ENCODE measurements around the gene IYD. TPM values are rescaled to one million over a fixed set of nuclear protein-coding genes. Genes with fewer than 3 reads are reported as not detected.

Gene IYD, protein sequence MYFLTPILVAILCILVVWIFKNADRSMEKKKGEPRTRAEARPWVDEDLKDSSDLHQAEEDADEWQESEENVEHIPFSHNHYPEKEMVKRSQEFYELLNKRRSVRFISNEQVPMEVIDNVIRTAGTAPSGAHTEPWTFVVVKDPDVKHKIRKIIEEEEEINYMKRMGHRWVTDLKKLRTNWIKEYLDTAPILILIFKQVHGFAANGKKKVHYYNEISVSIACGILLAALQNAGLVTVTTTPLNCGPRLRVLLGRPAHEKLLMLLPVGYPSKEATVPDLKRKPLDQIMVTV
- total RNA-seq (not detected), polyA plus RNA-seq (0.02 TPM)
- long read RNA-seq, donor 1: 0 reads
- long read RNA-seq, donor 2: 0 reads
- long read RNA-seq, donor 3: 0 reads
- long read RNA-seq, donor 4: 0 reads
- long read RNA-seq, donor 5, partial matches to known transcripts: 0 of 1 reads
- long read RNA-seq, donor 5, other reads (novel, unspliced or antisense): 0 of 1 reads
- long read RNA-seq, donor 6: 0 reads
- long read RNA-seq, donor 7: 0 reads
- long read RNA-seq, donor 8: 0 reads
- long read RNA-seq, donor 9: 0 reads
- long read RNA-seq, donor 10: 0 reads

DNA sequence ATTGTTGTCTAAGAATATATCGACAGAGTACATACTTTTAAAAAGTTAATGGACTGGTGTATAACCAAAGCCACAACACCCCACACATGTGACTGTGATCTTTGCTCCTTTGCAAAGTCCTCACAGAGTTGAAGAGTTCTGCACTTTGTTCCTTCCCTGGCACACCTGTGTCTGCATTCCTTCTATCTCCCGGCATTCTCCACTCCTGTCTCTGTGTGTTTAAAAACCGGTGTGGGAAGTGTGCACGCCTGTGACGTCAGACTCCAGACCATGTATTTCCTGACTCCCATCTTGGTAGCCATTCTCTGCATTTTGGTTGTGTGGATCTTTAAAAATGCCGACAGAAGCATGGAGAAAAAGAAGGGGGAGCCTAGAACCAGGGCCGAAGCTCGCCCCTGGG lies at the start of gene IYD:
Gene IYD, plus strand, starts transcription at position 251 of the 400 bp plus-strand sequence. Its CDS starts 20 bp downstream, at position 271.
- Histone ChIP-seq H3K27ac (ENCODE audit: low read depth in 1 of 2, low read length in 1 of 2) (no peak within 1 kb of the TSS), H3K4me3 (ENCODE audit: low read length in 2 of 2) (no peak within 1 kb of the TSS), H3K27me3 (ENCODE audit: control insufficient read depth in 2 of 2, insufficient read depth in 1 of 2, low read length in 1 of 2) (peaks cover 0 to 3% of the 10 kb centered on the region in 2 donors), H3K4me1 (ENCODE audit: control insufficient read depth in 2 of 2, insufficient read depth in 2 of 2, low read length in 2 of 2) (no peaks in the 10 kb centered on the region), H3K9me3 (ENCODE audit: control insufficient read depth in 2 of 2, insufficient read depth in 1 of 2, low read length in 1 of 2) (no peaks in the 10 kb centered on the region), H3K36me3 (ENCODE audit: control insufficient read depth in 2 of 2, insufficient read depth in 2 of 2, low read length in 1 of 2) (no peaks in the 10 kb centered on the region)
- DNase-seq (ENCODE audit: low read depth in 6 of 9, low spot score in 9 of 9): no peak
- WGBS: 95% methylated on average over 8 of the region's 8 CpGs

DNA sequence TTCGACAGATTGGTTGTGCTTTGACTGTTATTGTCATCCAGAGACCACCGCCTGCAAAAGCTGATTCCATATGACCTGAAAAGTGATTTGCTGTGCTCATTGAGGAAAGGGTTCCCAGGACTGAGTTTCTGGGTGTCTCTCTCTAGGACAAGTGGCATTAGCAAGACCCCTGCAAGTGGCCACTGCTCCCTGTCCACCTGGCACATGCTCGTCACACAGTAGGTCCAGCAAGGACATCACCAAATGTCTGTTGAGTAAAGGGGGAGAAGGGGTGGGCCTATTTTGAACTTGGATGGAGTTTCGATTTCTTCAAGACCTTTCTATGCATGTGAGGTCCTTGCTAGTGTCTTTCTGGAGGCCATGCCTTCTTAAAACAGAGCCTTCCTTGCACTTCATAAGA lies 48.9 kb upstream of the IYD start:
- WGBS: 96% methylated on average over 4 of the region's 4 CpGs
- Histone ChIP-seq H3K9me3 (ENCODE audit: control insufficient read depth in 2 of 2, insufficient read depth in 1 of 2, low read length in 1 of 2) (peaks cover 0 to 2% of the 10 kb centered on the region in 2 donors), H3K4me3 (ENCODE audit: low read length in 2 of 2) (no peak overlapping the region), H3K4me1 (ENCODE audit: control insufficient read depth in 2 of 2, insufficient read depth in 2 of 2, low read length in 2 of 2) (no peaks in the 10 kb centered on the region), H3K27me3 (ENCODE audit: control insufficient read depth in 2 of 2, insufficient read depth in 1 of 2, low read length in 1 of 2) (peaks cover 0 to 12% of the 10 kb centered on the region in 2 donors), H3K27ac (ENCODE audit: low read depth in 1 of 2, low read length in 1 of 2) (no peak overlapping the region), H3K36me3 (ENCODE audit: control insufficient read depth in 2 of 2, insufficient read depth in 2 of 2, low read length in 1 of 2) (no peaks in the 10 kb centered on the region)
- DNase-seq (ENCODE audit: low read depth in 6 of 9, low spot score in 9 of 9): no peak

DNA sequence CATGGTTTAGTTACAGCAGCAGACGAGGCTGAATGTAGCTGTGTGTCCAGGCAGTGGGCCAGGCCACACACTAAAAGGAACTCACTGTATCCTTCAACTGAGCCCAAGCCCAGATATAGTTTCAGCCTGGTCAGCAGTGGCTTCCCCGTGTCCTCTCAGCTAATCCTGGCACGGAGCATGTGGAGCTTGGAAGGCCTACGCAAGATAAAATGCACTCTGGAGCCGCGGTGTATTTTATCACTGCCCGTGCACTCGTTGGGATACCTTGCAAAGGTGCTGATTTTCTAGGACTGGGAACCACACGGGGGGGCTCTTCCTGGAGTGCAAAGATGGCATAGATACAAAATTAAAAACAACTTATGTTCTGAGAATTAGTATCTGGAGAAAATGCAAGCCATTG lies 48.4 kb upstream of the IYD start:
- WGBS: 78% methylated on average over 9 of the region's 9 CpGs
- DNase-seq (ENCODE audit: low read depth in 6 of 9, low spot score in 9 of 9): no peak
- Histone ChIP-seq H3K27ac (ENCODE audit: low read depth in 1 of 2, low read length in 1 of 2) (no peak overlapping the region), H3K27me3 (ENCODE audit: control insufficient read depth in 2 of 2, insufficient read depth in 1 of 2, low read length in 1 of 2) (peaks cover 0 to 10% of the 10 kb centered on the region in 2 donors), H3K4me1 (ENCODE audit: control insufficient read depth in 2 of 2, insufficient read depth in 2 of 2, low read length in 2 of 2) (no peaks in the 10 kb centered on the region), H3K36me3 (ENCODE audit: control insufficient read depth in 2 of 2, insufficient read depth in 2 of 2, low read length in 1 of 2) (no peaks in the 10 kb centered on the region), H3K9me3 (ENCODE audit: control insufficient read depth in 2 of 2, insufficient read depth in 1 of 2, low read length in 1 of 2) (no peaks in the 10 kb centered on the region), H3K4me3 (ENCODE audit: low read length in 2 of 2) (no peak overlapping the region)

DNA sequence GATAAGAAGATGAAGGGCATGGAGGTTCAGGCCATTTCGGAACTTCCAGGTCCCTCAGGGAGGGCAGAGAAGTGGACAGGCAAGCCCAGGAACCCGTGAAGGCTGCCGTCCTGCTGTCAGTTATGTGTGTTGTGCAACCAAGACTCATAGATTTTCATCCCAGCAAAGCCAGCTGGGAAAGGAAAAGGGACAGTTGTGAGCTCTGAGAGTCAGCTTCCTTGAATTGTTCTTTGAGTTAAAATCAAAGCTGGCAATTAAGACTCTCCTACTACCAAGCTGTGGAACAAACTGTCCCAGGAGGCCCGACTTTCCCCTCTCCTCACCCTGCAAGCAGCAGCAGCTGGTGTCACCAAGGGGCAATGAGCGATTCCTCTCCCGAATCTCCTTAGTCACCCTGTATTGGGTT lies 46.3 kb upstream of the IYD start:
- Histone ChIP-seq H3K4me3 (ENCODE audit: low read length in 2 of 2) (no peak overlapping the region), H3K27me3 (ENCODE audit: control insufficient read depth in 2 of 2, insufficient read depth in 1 of 2, low read length in 1 of 2) (peaks cover 0 to 10% of the 10 kb centered on the region in 2 donors), H3K4me1 (ENCODE audit: control insufficient read depth in 2 of 2, insufficient read depth in 2 of 2, low read length in 2 of 2) (no peaks in the 10 kb centered on the region), H3K36me3 (ENCODE audit: control insufficient read depth in 2 of 2, insufficient read depth in 2 of 2, low read length in 1 of 2) (no peaks in the 10 kb centered on the region), H3K9me3 (ENCODE audit: control insufficient read depth in 2 of 2, insufficient read depth in 1 of 2, low read length in 1 of 2) (no peaks in the 10 kb centered on the region), H3K27ac (ENCODE audit: low read depth in 1 of 2, low read length in 1 of 2) (no peak overlapping the region)
- WGBS: 92% methylated on average over 6 of the region's 6 CpGs
- DNase-seq (ENCODE audit: low read depth in 6 of 9, low spot score in 9 of 9): no peak

DNA sequence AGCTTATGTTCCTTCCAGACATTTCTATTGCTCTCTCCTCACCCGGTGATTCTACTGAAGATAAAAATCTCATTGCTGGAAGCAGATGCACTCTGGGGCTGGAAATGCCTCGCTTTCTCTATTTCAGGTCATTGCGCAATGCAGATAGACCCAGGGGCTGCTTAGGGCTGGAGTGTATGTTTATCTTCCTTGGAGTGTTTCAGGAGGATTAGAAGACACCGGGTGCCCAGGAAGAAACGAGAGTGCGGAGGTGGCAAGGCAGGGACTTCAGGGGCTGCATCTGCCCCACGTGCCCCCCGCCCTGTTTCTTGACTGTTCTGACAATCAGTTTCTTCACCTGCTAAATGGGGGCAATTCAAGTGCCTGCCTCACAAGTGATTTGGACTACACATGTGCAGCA lies 45.6 kb upstream of the IYD start:
- peaks cover 0 to 10% of the 10 kb centered on the region in 2 donors for H3K27me3 ChIP-seq (ENCODE audit: control insufficient read depth in 2 of 2, insufficient read depth in 1 of 2, low read length in 1 of 2)
- DNase-seq (ENCODE audit: low read depth in 6 of 9, low spot score in 9 of 9): no peak
- no peak overlapping the region for H3K4me3 ChIP-seq (ENCODE audit: low read length in 2 of 2)
- no peaks in the 10 kb centered on the region for H3K4me1 ChIP-seq (ENCODE audit: control insufficient read depth in 2 of 2, insufficient read depth in 2 of 2, low read length in 2 of 2)
- no peaks in the 10 kb centered on the region for H3K9me3 ChIP-seq (ENCODE audit: control insufficient read depth in 2 of 2, insufficient read depth in 1 of 2, low read length in 1 of 2)
- no peaks in the 10 kb centered on the region for H3K36me3 ChIP-seq (ENCODE audit: control insufficient read depth in 2 of 2, insufficient read depth in 2 of 2, low read length in 1 of 2)
- 96% methylated on average over 8 of the region's 8 CpGs for WGBS
- H3K27ac ChIP-seq (ENCODE audit: low read depth in 1 of 2, low read length in 1 of 2): no peak overlapping the region

DNA sequence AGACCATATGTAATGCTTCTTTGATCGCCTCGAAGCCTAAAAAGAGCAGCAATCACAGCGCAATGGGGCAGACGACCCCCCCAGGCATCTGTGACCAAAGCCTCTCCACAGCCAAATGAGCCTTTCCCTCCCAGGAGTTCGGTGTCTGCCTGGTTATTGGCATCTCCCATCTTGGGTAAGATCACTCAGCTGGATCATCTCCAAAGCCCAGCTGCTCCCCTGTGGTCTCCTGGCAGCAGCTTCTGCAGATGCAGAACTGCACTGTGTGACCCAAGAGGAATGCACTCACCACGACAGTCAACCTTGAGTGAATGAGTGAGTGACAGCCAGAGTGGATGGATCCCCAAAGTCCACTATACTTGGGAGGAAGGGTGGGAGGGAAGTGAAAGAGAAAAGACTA lies 44.8 kb upstream of the IYD start:
- DNase-seq (ENCODE audit: low read depth in 6 of 9, low spot score in 9 of 9): no peak
- Histone ChIP-seq H3K4me1 (ENCODE audit: control insufficient read depth in 2 of 2, insufficient read depth in 2 of 2, low read length in 2 of 2) (no peaks in the 10 kb centered on the region), H3K36me3 (ENCODE audit: control insufficient read depth in 2 of 2, insufficient read depth in 2 of 2, low read length in 1 of 2) (no peaks in the 10 kb centered on the region), H3K9me3 (ENCODE audit: control insufficient read depth in 2 of 2, insufficient read depth in 1 of 2, low read length in 1 of 2) (no peaks in the 10 kb centered on the region), H3K27ac (ENCODE audit: low read depth in 1 of 2, low read length in 1 of 2) (no peak overlapping the region), H3K27me3 (ENCODE audit: control insufficient read depth in 2 of 2, insufficient read depth in 1 of 2, low read length in 1 of 2) (peaks cover 0 to 10% of the 10 kb centered on the region in 2 donors), H3K4me3 (ENCODE audit: low read length in 2 of 2) (no peak overlapping the region)
- WGBS: 91% methylated on average over 6 of the region's 6 CpGs

DNA sequence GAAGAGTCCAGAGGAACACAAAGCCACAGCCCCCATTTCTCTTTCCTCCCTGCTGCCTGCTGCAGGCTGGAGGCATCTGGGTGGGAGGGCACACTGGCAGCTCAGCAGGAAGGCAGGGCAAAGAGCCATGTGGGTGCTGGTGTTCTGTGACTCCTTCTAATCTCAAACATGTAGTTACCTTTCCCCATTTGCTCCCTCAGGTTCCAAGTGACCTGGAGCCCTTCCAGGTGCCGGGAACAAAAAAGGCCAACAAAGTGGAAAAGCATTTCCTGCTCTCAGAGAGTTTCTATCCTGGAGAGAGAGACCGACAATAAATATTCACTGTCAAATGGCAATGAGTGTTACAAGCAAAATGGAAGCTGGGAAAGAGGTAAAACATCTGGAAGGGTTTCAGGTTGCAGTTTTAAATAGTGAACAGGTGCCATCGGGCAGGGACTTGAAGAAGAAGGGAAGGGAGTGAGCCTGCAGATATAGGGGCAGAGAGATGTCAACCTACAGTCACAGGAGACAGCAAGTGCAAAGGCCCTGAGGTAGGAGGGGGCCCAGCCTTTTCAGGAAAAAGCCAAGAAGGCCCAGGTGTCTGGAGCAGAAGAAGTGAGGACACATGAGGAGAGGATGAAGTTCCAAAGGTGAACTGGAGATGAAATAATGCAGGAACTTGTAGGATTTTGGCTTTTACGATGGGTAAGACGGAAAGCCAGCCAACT lies 43.6 kb upstream of the IYD start:
- Histone ChIP-seq H3K9me3 (ENCODE audit: control insufficient read depth in 2 of 2, insufficient read depth in 1 of 2, low read length in 1 of 2) (no peaks in the 10 kb centered on the region), H3K4me1 (ENCODE audit: control insufficient read depth in 2 of 2, insufficient read depth in 2 of 2, low read length in 2 of 2) (no peaks in the 10 kb centered on the region), H3K4me3 (ENCODE audit: low read length in 2 of 2) (no peak overlapping the region), H3K27me3 (ENCODE audit: control insufficient read depth in 2 of 2, insufficient read depth in 1 of 2, low read length in 1 of 2) (peaks cover 0 to 10% of the 10 kb centered on the region in 2 donors), H3K36me3 (ENCODE audit: control insufficient read depth in 2 of 2, insufficient read depth in 2 of 2, low read length in 1 of 2) (no peaks in the 10 kb centered on the region), H3K27ac (ENCODE audit: low read depth in 1 of 2, low read length in 1 of 2) (no peak overlapping the region)
- no peak for DNase-seq (ENCODE audit: low read depth in 6 of 9, low spot score in 9 of 9)
- 96% methylated on average over 5 of the region's 5 CpGs for WGBS

DNA sequence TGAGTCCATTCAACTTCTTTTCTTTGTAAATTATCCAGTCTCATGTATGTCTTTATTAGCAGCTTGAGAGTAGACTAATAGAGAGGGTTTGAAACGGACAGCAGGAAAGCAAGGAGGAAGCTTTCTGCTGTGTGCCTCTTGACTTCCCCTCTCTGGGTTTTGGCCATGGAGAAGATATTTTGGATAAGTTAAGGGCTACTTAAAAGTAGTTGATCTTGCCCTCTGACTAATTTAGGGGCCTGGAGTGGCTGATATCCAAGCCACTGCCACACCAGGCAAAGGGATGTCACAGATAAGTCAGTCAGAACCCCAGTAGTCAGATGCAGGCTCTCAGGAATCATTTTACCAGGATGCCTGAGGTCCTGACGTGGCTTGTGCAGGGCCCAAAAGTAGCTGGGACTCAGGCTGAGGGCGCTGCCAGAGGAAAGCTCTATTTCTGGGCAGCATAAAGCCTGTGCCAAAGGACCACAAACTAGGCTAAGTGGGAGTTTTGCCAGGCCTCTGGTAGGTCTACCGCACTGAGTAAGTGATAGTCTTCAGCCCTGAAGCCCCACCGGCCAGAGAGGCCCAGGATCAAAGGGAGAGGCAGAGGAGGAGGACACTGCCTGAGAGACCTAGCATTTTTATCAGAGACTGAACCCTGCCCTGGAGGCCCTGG lies 41.6 kb upstream of the IYD start:
- no peak overlapping the region for H3K4me3 ChIP-seq (ENCODE audit: low read length in 2 of 2)
- H3K4me1 ChIP-seq (ENCODE audit: control insufficient read depth in 2 of 2, insufficient read depth in 2 of 2, low read length in 2 of 2): no peaks in the 10 kb centered on the region
- H3K36me3 ChIP-seq (ENCODE audit: control insufficient read depth in 2 of 2, insufficient read depth in 2 of 2, low read length in 1 of 2): no peaks in the 10 kb centered on the region
- WGBS: 80% methylated on average over 5 of the region's 5 CpGs
- peaks cover 0 to 10% of the 10 kb centered on the region in 2 donors for H3K27me3 ChIP-seq (ENCODE audit: control insufficient read depth in 2 of 2, insufficient read depth in 1 of 2, low read length in 1 of 2)
- H3K9me3 ChIP-seq (ENCODE audit: control insufficient read depth in 2 of 2, insufficient read depth in 1 of 2, low read length in 1 of 2): no peaks in the 10 kb centered on the region
- DNase-seq (ENCODE audit: low read depth in 6 of 9, low spot score in 9 of 9): no peak
- no peak overlapping the region for H3K27ac ChIP-seq (ENCODE audit: low read depth in 1 of 2, low read length in 1 of 2)

Data from thymus (tissue), 14 donors.